RCC 7860 (cell line): ENCODE measurements around the gene FAM120C.
A peak's percentile ranks its signal among the peaks of the same experiment; 100 is the strongest.

ENCODE experiments used
- DNase-seq: peaks from one replicate; pipeline ENCODE4 v3.0.0-alpha.2; 2015; ENCODE audit warnings: low spot score
- FAIRE-seq: peaks from 2 replicates; lab custom pipeline; 2012; peaks lifted over from hg19 to GRCh38; lab: Jason Lieb, UNC

The FAM120C gene

DNA sequence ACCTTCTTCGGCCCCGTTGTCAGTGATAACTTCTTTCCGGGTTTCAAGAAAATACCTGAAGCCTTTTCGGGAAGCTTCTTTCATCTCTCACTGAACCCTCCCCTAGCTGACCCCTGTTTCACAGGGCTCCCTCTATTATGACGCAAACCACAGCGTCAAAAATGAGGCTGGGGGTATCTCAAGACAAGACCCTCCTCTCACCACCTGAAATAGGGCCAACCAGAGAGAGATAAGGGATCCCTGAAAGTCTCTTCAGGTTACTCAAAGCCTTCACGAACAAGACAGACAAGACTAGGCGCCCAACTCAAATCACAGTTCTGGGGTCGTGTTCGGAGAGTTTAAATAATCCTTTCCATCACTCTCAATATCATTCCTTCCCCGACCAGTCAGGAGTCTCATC lies 140.0 kb downstream of the FAM120C start:
- no peak for DNase-seq
- FAIRE-seq = no peak

DNA sequence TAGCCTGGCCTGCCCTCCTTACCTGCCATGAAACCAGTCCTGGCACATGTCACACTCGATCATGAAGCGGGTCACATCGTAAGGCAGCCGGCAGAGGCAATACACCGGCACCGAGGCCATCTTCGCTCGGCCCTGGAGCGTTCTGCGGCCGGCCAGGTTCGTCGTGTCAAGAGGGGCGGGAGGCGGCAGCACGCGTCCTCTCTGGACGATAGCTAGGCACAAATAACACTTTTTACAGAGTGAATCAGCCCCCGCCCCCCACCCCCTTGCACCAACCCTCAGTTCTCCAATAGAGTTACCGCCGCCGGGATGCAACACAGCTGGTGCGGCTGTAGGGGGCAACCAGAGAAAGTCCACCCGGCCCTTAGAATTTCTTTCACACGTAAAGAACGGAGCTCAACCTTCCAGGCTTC lies 140.4 kb downstream of the FAM120C start:
- DNase-seq (peak; percentile 36), FAIRE-seq (no peak)

DNA sequence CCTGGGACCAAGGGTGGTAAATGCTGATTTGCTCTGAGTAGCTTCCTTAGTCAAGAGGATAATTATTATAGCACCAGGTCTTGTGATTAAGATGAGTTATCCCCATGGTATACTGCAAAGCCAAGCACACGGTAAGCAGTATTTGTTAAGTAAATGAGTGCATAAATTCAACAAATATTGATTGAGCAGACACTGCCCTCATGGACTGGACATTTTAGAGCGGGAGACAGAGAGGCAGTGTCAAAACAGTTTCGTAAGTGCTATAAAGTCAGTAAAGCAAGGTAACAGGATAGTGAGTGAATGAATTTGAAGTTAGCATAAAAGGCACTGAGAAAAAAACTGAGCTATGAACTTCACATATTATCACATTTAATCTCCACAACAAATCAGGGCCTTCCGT lies 152.7 kb downstream of the FAM120C start:
- no peak for FAIRE-seq
- DNase-seq = no peak

DNA sequence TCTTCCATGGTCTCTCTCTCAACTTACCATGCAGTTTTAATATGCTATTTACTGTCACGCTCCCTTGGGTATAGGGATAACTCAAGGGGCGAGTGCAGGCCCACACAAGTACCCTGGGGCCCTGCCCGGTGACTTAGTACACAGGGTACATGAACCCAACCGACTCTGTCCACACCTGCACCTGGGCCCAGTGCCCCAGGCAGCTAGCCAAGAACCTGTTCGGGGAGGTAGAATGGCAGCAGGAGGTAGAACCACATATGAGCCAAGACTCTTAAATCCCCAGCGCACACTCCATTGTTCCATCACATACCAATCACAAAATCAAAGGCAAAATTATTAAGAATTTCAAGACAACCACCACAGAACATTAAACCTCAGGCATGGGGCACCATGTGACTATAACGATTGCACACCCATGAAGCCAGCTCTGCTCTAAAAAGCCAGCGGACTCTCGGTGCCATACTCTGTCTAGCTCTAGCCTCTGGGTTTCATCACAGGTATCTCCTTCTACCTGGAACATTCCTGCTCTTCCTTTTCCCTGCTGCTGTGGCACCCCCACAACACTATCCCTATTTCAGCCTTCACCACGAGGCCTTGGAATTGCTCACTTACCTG lies 153.4 kb downstream of the FAM120C start:
- DNase-seq (no peak), FAIRE-seq (no peak)

DNA sequence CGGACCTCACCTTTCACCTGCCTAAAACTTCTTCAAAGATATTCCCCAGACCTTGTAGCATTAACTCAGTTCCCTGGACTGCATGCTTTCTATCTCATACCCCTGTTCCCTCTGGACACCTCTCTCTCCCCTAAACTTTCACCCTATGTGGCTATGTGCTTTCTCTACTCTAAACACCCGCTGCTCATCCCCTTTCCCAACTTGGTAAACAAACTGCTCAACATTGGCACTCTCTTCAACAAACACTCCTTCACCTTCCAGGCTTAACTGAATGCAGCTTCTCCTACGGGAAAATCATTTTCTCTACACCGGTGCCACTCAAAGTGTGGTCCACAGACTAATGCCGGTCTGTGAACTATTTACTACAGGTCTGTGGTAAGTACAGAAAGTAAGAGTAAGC lies 158.7 kb downstream of the FAM120C start:
- FAIRE-seq (no peak), DNase-seq (no peak)
